SU-DHL-6 (cell line): ENCODE data around the gene SNRNP200.

Experiments used
- CTCF ChIP-seq: fragments of 200-600 bp; sonication (generic); IDR thresholded peaks from one replicate; pipeline ENCODE4 v1.5.1; 2017; ENCODE audit warnings: antibody characterized with exemption, mild to moderate bottlenecking, low read length, moderate library complexity; ENCODE audit not compliant: insufficient read depth, poor library complexity, severe bottlenecking
- EZH2phosphoT487 ChIP-seq: fragments of 200-600 bp; sonication (generic), shearing (Covaris generic); conservative IDR thresholded peaks from 2 replicates; pipeline ENCODE4 v1.6.1; 2018; ENCODE audit warnings: mild to moderate bottlenecking, antibody characterized with exemption, low read length, moderate library complexity, mixed read lengths

DNA sequence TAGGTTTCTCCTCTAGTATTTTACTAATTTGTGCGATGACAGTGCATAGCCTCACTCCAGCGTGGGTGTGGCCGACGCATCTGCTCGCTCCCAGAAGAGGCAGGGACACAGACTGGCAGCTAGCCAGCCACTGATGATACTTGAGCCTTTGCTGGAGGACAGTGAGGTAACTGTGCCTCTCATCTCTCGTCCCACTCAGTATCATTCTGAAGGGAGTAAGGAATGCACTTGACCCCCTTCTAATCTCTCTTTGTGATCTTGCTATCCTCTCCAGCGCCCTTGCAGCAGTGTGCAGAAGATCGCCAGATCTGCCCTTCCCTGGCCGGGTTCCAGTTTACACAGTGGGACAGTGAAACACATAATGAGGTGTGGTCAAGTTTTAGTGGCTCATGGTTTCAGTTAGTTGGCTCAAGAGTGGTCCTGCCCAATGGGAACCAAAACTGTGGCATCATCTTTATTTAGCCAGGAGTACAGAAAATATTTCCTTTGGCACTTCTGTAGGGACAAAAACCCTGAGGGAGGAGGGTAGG is 47.8 kb upstream of the SNRNP200 start:
- no peak for TF ChIP-seq CTCF
- TF ChIP-seq EZH2phosphoT487: no peak
